K562 (cell line): ENCODE measurements around the gene BBS1. TPM values are rescaled to one million over a fixed set of nuclear protein-coding genes. Genes with fewer than 3 reads are reported as not detected.

Source experiments
- CHD2 ChIP-seq: IDR thresholded peaks from 2 replicates; pipeline ENCODE4 v1.6.1; 2011; ENCODE audit warnings: low read depth, low read length
- CTBP1 ChIP-seq: fragments of 450-650 bp; IDR thresholded peaks from 2 replicates; pipeline ENCODE4 v1.6.1; 2016; ENCODE audit warnings: borderline replicate concordance
- GTF2E2 ChIP-seq: fragments of 200-800 bp; sonication (Bioruptor generic); IDR thresholded peaks from 2 replicates; pipeline ENCODE4 v1.6.1; 2016; ENCODE audit warnings: missing genetic modification characterization, missing compliant biosample characterization
- HDAC1 ChIP-seq, 2 experiments: fragments of 450-650 bp; IDR thresholded peaks; 2 replicates each; pipeline ENCODE4 v1.6.1; 2016 to 2017; ENCODE audit warnings: inconsistent platforms in 1 of 2, mild to moderate bottlenecking in 1 of 2, moderate library complexity in 1 of 2
- MYBL2 ChIP-seq, 2 experiments: fragments of 450-650 bp in 1 of 2; sonication (generic) in 1 of 2; formaldehyde crosslinking in 1 of 2; IDR thresholded peaks; 2 replicates each; pipeline versions ENCODE4 v1.6.1 to v1.8.1; 2017 to 2022; ENCODE audit warnings: borderline replicate concordance in 1 of 2, inconsistent platforms in 1 of 2, low read depth in 1 of 2, mild to moderate bottlenecking in 1 of 2, missing genetic modification reagents in 1 of 2, moderate library complexity in 1 of 2
- polyA plus RNA-seq, 8 experiments: library from polyadenylated mRNA; depleted of rRNA in 4 of 8; stranded (reverse) in 5 of 8; unstranded in 3 of 8; fragments of >200 nt; fragmentation: Nextera tagmentation in 2 of 8; fragmentation: Illumina TruSeq in 1 of 8; extraction: Ambion mirVana in 2 of 8; extraction: Trizol in 1 of 8; gene quantifications; 2 replicates each; pipeline versions ENCODE4 v1.2.1 to v1.2.3, GENCODE V29; 2011 to 2014; ENCODE audit warnings: inconsistent platforms in 1 of 8, missing spikeins in 1 of 8
- total RNA-seq, 7 experiments: library from RNA; depleted of rRNA in 6 of 7; stranded (reverse); fragments of >200 nt in 6 of 7; fragmentation: Illumina TruSeq in 2 of 7; extraction: Trizol in 2 of 7; gene quantifications; 2 replicates each; pipeline versions ENCODE4 v1.2.1 to v1.2.3, GENCODE V29; 2011 to 2021; ENCODE audit warnings: low replicate concordance in 1 of 7
- TF ChIP-seq, protein P1 (sequence below), 2 experiments: fragments of 450-650 bp in 1 of 2; sonication (generic) in 1 of 2; formaldehyde crosslinking in 1 of 2; IDR thresholded peaks; 2 replicates each; pipeline versions ENCODE4 v1.7.1 to v1.9.0; 2016 to 2022; ENCODE audit warnings: inconsistent platforms in 1 of 2, mild to moderate bottlenecking in 1 of 2, missing genetic modification reagents in 1 of 2
- TF ChIP-seq, protein P2 (sequence below): fragments of 250-450 bp; sonication (Bioruptor Pico); IDR thresholded peaks from 2 replicates; pipeline ENCODE4 v1.4.0; 2020
- TF ChIP-seq, protein P3 (sequence below): fragments of 250-450 bp; sonication (Bioruptor Pico); IDR thresholded peaks from 2 replicates; pipeline ENCODE4 v1.4.0; 2020; ENCODE audit warnings: mild to moderate bottlenecking

The BBS1 gene
- total and polyA plus RNA-seq, 9 of the 15 experiments (the other 6 are each of a cell fraction or from before 2014, with no cell fraction given): 9.0 to 19.8 (median 12.1) TPM

DNA sequence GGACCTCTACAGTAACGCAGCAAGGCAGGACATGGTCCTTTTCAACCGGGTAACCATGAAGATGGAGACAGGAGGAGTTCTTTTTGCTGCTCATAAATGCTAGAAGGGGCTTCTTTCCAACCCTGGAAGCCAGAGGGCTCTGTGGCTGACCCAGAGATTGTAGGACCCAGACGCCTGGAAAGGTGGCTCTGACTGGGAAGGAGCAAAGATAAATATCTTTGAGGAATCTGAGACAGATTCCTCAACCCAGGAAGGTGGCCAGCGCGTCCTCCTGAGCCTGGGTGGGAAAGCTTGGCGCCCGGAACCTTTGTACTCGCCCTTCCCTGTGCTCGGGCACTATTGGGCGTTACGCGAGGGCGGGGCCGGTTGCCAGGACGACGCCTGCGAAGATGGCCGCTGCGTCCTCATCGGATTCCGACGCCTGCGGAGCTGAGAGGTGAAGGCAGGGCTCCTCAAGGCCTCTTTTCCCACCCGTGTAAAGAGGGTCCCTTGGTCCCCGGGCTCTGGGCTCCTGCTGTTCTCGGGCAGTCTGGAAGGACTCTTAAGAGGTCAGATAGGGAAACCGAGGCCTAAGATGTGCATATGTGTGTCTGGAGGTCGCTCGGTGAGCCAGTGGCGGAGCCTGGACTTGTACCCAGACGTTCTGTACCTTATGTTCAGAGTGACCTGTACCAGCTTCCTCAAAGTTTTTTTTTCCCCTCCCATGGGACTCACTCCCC is at the start of gene BBS1 (continued):
- TF ChIP-seq, protein P1, sequence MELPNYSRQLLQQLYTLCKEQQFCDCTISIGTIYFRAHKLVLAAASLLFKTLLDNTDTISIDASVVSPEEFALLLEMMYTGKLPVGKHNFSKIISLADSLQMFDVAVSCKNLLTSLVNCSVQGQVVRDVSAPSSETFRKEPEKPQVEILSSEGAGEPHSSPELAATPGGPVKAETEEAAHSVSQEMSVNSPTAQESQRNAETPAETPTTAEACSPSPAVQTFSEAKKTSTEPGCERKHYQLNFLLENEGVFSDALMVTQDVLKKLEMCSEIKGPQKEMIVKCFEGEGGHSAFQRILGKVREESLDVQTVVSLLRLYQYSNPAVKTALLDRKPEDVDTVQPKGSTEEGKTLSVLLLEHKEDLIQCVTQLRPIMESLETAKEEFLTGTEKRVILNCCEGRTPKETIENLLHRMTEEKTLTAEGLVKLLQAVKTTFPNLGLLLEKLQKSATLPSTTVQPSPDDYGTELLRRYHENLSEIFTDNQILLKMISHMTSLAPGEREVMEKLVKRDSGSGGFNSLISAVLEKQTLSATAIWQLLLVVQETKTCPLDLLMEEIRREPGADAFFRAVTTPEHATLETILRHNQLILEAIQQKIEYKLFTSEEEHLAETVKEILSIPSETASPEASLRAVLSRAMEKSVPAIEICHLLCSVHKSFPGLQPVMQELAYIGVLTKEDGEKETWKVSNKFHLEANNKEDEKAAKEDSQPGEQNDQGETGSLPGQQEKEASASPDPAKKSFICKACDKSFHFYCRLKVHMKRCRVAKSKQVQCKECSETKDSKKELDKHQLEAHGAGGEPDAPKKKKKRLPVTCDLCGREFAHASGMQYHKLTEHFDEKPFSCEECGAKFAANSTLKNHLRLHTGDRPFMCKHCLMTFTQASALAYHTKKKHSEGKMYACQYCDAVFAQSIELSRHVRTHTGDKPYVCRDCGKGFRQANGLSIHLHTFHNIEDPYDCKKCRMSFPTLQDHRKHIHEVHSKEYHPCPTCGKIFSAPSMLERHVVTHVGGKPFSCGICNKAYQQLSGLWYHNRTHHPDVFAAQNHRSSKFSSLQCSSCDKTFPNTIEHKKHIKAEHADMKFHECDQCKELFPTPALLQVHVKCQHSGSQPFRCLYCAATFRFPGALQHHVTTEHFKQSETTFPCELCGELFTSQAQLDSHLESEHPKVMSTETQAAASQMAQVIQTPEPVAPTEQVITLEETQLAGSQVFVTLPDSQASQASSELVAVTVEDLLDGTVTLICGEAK (IDR thresholded peaks at IDR 0.05): peak; percentile 91
- TF ChIP-seq, protein P1 (CRISPR knock-in tag; IDR thresholded peaks at IDR 0.05): no peak
- TF ChIP-seq CHD2 (peak; percentile 39; the same call in 1 of the 2 replicates), MYBL2 (IDR thresholded peaks at IDR 0.05; ENCODE audit: low read depth) (no peak), MYBL2 (CRISPR knock-in tag; IDR thresholded peaks at IDR 0.05; ENCODE audit: borderline replicate concordance) (no peak), HDAC1 (IDR thresholded peaks at IDR 0.05) (peak in 1 of 2 experiments; percentile 93; a peak in 2 of 4 replicates), GTF2E2 (peak; percentile 88), CTBP1 (peak; percentile 87)
- TF ChIP-seq, protein P2, sequence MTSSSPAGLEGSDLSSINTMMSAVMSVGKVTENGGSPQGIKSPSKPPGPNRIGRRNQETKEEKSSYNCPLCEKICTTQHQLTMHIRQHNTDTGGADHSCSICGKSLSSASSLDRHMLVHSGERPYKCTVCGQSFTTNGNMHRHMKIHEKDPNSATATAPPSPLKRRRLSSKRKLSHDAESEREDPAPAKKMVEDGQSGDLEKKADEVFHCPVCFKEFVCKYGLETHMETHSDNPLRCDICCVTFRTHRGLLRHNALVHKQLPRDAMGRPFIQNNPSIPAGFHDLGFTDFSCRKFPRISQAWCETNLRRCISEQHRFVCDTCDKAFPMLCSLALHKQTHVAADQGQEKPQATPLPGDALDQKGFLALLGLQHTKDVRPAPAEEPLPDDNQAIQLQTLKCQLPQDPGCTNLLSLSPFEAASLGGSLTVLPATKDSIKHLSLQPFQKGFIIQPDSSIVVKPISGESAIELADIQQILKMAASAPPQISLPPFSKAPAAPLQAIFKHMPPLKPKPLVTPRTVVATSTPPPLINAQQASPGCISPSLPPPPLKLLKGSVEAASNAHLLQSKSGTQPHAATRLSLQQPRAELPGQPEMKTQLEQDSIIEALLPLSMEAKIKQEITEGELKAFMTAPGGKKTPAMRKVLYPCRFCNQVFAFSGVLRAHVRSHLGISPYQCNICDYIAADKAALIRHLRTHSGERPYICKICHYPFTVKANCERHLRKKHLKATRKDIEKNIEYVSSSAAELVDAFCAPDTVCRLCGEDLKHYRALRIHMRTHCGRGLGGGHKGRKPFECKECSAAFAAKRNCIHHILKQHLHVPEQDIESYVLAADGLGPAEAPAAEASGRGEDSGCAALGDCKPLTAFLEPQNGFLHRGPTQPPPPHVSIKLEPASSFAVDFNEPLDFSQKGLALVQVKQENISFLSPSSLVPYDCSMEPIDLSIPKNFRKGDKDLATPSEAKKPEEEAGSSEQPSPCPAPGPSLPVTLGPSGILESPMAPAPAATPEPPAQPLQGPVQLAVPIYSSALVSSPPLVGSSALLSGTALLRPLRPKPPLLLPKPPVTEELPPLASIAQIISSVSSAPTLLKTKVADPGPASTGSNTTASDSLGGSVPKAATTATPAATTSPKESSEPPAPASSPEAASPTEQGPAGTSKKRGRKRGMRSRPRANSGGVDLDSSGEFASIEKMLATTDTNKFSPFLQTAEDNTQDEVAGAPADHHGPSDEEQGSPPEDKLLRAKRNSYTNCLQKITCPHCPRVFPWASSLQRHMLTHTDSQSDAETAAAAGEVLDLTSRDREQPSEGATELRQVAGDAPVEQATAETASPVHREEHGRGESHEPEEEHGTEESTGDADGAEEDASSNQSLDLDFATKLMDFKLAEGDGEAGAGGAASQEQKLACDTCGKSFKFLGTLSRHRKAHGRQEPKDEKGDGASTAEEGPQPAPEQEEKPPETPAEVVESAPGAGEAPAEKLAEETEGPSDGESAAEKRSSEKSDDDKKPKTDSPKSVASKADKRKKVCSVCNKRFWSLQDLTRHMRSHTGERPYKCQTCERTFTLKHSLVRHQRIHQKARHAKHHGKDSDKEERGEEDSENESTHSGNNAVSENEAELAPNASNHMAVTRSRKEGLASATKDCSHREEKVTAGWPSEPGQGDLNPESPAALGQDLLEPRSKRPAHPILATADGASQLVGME (CRISPR knock-in tag): 0 out of 2 replicates have a peak, but pooled peaks have one; percentile 67
- TF ChIP-seq, protein P3, sequence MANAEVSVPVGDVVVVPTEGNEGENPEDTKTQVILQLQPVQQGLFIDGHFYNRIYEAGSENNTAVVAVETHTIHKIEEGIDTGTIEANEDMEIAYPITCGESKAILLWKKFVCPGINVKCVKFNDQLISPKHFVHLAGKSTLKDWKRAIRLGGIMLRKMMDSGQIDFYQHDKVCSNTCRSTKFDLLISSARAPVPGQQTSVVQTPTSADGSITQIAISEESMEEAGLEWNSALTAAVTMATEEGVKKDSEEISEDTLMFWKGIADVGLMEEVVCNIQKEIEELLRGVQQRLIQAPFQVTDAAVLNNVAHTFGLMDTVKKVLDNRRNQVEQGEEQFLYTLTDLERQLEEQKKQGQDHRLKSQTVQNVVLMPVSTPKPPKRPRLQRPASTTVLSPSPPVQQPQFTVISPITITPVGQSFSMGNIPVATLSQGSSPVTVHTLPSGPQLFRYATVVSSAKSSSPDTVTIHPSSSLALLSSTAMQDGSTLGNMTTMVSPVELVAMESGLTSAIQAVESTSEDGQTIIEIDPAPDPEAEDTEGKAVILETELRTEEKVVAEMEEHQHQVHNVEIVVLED (CRISPR knock-in tag): peak; percentile 23; the same call in 1 of the 2 replicates
